Brain microvascular endothelial cell (primary cell): Measurements from ENCODE around the gene SBSN.

Experiments used
- DNase-seq: peaks from one replicate; pipeline ENCODE4 v3.0.0-alpha.2; 2020
- H3K27ac ChIP-seq: fragments of 250-450 bp; sonication (Bioruptor Pico); 2 replicates; pipeline ENCODE4 v1.5.1; 2020; ENCODE audit warnings: mild to moderate bottlenecking, moderate library complexity
- H3K27me3 ChIP-seq: fragments of 250-450 bp; sonication (Bioruptor Pico); replicated peaks from 2 replicates; pipeline ENCODE4 v1.5.1; 2020; ENCODE audit warnings: mild to moderate bottlenecking
- H3K36me3 ChIP-seq: fragments of 250-450 bp; sonication (Bioruptor Pico); replicated peaks from 2 replicates; pipeline ENCODE4 v1.5.1; 2020; ENCODE audit warnings: mild to moderate bottlenecking
- H3K4me3 ChIP-seq: 2 replicates; pipeline ENCODE4 v1.5.1; 2011; ENCODE audit warnings: low read depth, mild to moderate bottlenecking, control low read depth, low read length, moderate library complexity
- in situ Hi-C: cut with HindIII; loops from 2 replicates; pipeline ENCODE4 v1.10.0; 2017; ENCODE audit warnings: low sequenced_read_pairs, low pct_ligation_motif_present
- TF ChIP-seq, protein P1 (sequence below): IDR thresholded peaks from 2 replicates; pipeline ENCODE4 v1.5.1; 2011; ENCODE audit warnings: low read depth, mild to moderate bottlenecking, moderate library complexity, low read length, control low read depth, inconsistent platforms; ENCODE audit errors: missing control alignments

Gene SBSN

DNA sequence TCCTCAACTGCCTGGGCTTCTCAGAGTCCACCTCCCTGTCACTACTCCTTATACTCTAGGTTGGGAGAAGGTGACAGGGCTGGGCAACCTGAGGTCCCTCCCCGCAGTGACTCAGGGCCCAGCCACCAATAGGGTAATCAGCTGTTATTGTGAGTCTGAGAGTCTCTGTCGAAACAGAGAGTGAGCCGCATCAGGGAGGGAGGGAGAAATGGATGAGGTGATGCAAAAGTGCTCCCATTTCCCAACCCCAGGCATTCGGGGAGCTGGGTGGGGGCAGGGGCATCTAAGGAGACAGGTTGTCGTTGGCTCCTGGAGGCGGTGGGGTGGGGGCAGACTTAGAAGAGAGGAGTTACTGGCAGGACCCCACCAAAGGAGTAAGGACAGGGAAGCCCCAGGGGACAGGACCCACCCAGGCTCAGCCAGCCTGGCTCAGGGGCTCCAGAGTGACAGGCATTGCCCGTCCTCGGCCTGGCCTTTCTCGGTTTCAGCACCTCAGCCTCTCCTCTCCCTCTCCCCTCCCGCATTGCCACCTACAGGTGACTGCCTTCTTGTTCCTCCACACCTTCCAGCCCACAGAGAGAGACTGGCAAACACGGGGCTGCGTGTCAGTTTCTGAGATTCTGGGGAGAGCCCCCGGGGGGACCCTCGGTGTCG, 14.4 kb downstream of the SBSN start, which contains the start of gene DMKN:
Gene DMKN (minus strand): TSS at position 22 of the 654 bp plus-strand sequence. CDS start 174 bp downstream, outside the sequence.
- H3K4me3 ChIP-seq, result no peak within 1 kb of the TSS
- peaks cover 29% of the 10 kb centered on the region for H3K27me3 ChIP-seq
- TF ChIP-seq, protein P1, sequence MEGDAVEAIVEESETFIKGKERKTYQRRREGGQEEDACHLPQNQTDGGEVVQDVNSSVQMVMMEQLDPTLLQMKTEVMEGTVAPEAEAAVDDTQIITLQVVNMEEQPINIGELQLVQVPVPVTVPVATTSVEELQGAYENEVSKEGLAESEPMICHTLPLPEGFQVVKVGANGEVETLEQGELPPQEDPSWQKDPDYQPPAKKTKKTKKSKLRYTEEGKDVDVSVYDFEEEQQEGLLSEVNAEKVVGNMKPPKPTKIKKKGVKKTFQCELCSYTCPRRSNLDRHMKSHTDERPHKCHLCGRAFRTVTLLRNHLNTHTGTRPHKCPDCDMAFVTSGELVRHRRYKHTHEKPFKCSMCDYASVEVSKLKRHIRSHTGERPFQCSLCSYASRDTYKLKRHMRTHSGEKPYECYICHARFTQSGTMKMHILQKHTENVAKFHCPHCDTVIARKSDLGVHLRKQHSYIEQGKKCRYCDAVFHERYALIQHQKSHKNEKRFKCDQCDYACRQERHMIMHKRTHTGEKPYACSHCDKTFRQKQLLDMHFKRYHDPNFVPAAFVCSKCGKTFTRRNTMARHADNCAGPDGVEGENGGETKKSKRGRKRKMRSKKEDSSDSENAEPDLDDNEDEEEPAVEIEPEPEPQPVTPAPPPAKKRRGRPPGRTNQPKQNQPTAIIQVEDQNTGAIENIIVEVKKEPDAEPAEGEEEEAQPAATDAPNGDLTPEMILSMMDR, result peak; percentile 24
- H3K27ac ChIP-seq, result no peak within 1 kb of the TSS
- in situ Hi-C loops, result no loop called here
- no peaks in the 10 kb centered on the region for H3K36me3 ChIP-seq
- peak; percentile 24 for DNase-seq

DNA sequence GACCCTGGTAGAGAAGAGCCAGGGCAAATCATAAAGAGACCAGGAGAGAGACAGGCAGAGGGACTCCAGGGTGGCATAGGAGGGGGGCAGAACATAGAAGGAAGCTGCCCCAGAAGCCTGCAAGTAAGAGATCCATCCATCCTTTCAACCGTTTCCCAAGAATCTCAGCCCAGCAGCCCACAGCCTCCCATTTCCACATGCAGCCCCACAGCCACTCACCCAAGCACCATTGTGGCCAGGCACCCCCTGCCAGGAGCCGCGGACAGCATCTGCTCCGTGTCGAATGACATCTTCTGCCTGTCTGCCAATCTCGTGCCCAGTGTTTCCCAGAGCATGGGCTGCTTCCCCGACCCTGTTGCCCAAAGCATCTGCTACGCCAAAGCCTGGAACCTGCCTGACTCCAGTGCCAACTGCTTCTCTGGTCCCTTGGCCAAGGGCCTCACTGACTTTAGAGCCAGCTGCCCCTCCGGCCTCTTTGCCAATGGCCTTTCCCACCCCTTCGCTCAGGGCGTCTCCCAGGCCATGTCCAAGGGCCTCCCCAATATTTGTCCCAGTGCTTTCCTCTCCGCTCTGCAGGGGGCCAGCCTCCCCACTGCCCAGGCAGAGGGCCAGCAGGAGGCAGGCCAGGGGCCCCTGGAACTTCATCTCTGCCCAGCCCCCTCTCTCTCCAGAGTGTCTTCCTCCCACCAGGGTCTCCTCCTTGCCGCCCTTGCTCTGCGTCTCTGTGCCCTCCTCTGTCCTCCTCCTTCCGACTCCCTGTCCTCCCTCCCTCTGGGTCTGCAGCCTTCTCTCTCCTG, 15.1 kb downstream of the SBSN start:
- in situ Hi-C loops, result no loop called here
- peaks cover 36% of the 10 kb centered on the region for H3K27me3 ChIP-seq
- H3K36me3 ChIP-seq, result no peaks in the 10 kb centered on the region
- no peak overlapping the region for H3K4me3 ChIP-seq
- no peak overlapping the region for H3K27ac ChIP-seq
- TF ChIP-seq, protein P1, result no peak
- DNase-seq, result no peak

DNA sequence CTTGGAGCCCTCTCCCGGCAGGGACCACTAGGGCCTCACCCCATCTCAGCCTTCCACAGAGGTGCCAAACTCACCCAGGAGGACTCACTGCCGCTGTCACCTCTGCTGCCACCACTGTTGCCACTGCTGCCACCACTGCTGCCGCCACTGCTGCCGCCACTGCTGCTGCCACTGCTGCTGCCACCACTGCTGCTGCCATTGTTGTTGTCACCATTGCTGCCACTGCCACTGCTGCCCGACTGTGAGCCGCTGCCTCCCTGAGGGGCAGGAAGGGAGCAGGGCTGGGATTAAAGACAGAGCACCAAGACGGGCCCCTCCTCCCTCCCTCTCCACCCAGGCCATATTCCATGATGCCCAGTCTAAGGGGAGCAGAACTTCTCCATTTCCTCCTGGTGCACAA, 16.8 kb downstream of the SBSN start:
- no peak overlapping the region for H3K4me3 ChIP-seq
- peaks cover 47% of the 10 kb centered on the region for H3K27me3 ChIP-seq
- DNase-seq, result no peak
- no peaks in the 10 kb centered on the region for H3K36me3 ChIP-seq
- TF ChIP-seq, protein P1, result no peak
- in situ Hi-C loops, result no loop called here
- H3K27ac ChIP-seq, result no peak overlapping the region

DNA sequence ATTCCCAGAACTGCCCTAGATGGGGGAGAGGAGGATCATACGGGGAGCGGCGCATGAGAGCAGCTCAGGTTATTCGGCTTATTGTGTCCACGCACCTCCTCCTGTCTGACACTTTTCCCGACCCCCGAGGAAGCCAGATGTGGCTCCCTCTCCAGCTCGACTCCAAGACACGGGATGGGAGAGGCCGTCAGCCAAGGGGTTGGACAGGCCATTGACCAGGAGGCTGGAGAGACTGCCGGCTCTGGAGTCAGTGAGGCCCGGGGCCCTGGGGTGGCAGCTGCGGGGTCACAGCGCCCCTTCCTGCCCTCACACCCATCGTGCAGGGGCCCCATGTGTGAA, 17.5 kb downstream of the SBSN start:
- H3K36me3 ChIP-seq, result no peaks in the 10 kb centered on the region
- no peak for DNase-seq
- in situ Hi-C loops, result no loop called here
- TF ChIP-seq, protein P1, result no peak
- H3K4me3 ChIP-seq, result no peak overlapping the region
- peaks cover 50% of the 10 kb centered on the region for H3K27me3 ChIP-seq
- H3K27ac ChIP-seq, result no peak overlapping the region

DNA sequence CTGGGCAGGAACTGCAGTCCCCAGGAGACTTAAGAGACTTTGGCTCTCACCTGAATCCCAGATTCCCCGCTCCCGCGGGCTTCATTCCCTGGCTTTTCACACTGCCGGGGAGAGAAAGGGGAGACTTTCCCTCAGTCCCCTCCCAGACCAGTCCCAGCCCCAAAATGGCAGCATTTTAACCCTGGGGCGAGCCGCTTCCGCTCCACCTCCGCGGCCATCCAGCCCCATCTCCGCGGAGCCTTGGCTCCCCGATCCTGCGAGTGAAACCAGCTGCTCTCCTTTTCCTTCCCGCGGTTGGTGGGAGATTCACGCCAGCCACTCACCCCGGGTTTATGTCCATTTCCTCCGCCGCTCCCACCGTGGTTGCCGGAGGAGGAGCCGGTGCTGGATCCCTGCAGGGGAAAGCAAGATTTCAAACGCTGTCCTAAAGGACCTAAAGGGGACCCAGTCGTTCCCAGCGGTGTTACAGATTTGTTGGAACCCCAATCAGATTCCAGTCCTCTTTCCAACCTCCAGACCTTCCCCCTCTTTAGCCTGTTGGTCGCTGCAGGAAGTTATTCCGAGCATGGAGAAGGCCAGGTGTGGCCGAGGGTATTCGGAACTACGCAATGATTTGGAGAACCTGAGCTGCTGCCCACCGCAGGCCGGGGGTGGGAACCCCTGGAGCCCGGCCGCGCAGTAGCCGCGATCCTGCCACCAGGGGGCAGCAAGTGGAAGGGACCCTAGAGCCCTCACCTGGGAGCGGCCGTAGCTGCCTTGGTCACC, 18.1 kb downstream of the SBSN start:
- in situ Hi-C loops, result no loop called here
- H3K27me3 ChIP-seq, result peaks cover 50% of the 10 kb centered on the region
- no peak for DNase-seq
- H3K4me3 ChIP-seq, result no peak overlapping the region
- TF ChIP-seq, protein P1, result peak; percentile 95
- no peaks in the 10 kb centered on the region for H3K36me3 ChIP-seq
- no peak overlapping the region for H3K27ac ChIP-seq
